ENCODE measurements around the gene MT1E. TPM values are rescaled to one million over a fixed set of nuclear protein-coding genes. Genes with fewer than 3 reads are reported as not detected.

Gene MT1E
- total RNA-seq, 1 experiment from 2014 or later: not detected

GRCh38 chr16:56658327-56658875 is 32.8 kb downstream of the MT1E start:
- no TSS peak for BruUV-seq (replicated peaks)
- peaks cover 9% of the 10 kb centered on the region; the same call in 1 of the 2 replicates for H3K4me1 ChIP-seq (ENCODE audit: insufficient read depth, low read length)
- intact Hi-C loops (cut with micrococcal nuclease): loop anchor here (10.0 kb wide), 1 partner anchor 54 kb away; the partner anchor contains the start of gene MT2A
- CTCF ChIA-PET: interaction anchor here (0.6 kb wide), 1 partner anchor 207 kb away, joined by 3 read pairs; the partner anchor contains the start of genes NUDT21 and OGFOD1
- H3K9me2 ChIP-seq (replicated peaks; ENCODE audit: low read length): no peaks in the 10 kb centered on the region
- H3K4me3 ChIP-seq (ENCODE audit: low read length): peak overlapping the region; percentile 83
- H3K27ac ChIP-seq (ENCODE audit: low read length): no peak overlapping the region
- H4K20me1 ChIP-seq (ENCODE audit: low read length): no peaks in the 10 kb centered on the region
- POLR2A ChIA-PET (ENCODE audit: unreplicated experiment): no interaction called here
- TF ChIP-seq EZH2 (IDR thresholded peaks at IDR 0.05; ENCODE audit: low read length, unreplicated experiment): no peak
- no peak for TF ChIP-seq CTCF (conservative IDR thresholded peaks at IDR 0.05; ENCODE audit: low read depth, low read length)
- no peak for TF ChIP-seq EZH2phosphoT487 (IDR thresholded peaks at IDR 0.05; ENCODE audit: borderline replicate concordance, low read length)
- H3K27me3 ChIP-seq (ENCODE audit: low read length): no peaks in the 10 kb centered on the region
- peak overlapping the region; percentile 98 for H3K4me2 ChIP-seq (ENCODE audit: low read length)
- DNase-seq: no peak
- no peaks in the 10 kb centered on the region for H3K36me3 ChIP-seq (ENCODE audit: low read depth, low read length)
- ATAC-seq: no peak
- H3K79me2 ChIP-seq (ENCODE audit: low read length): no peaks in the 10 kb centered on the region
- no peaks in the 10 kb centered on the region for H3F3A ChIP-seq (ENCODE audit: low read length, unreplicated experiment)
- H3K9ac ChIP-seq (ENCODE audit: low read length): peak overlapping the region; percentile 51; the same call in 1 of the 2 replicates
- H2AFZ ChIP-seq (ENCODE audit: low read length): peak overlapping the region; percentile 94
- no peaks in the 10 kb centered on the region for H3K9me3 ChIP-seq (ENCODE audit: low read length)

GRCh38 chr16:56662357-56663354 is 37.1 kb downstream of the MT1E start:
- H3K4me3 ChIP-seq (ENCODE audit: low read length): no peak overlapping the region
- DNase-seq (no peak), ATAC-seq (no peak)
- H3K9ac ChIP-seq (ENCODE audit: low read length): no peak overlapping the region
- ChIA-PET POLR2A (ENCODE audit: unreplicated experiment) (interaction anchor here (0.6 kb wide), 1 partner anchor 1489 kb away, joined by 21 read pairs; no protein-coding TSS in a partner anchor), CTCF (no interaction called here)
- no peak for TF ChIP-seq EZH2 (IDR thresholded peaks at IDR 0.05; ENCODE audit: low read length, unreplicated experiment)
- TF ChIP-seq EZH2phosphoT487 (IDR thresholded peaks at IDR 0.05; ENCODE audit: borderline replicate concordance, low read length): no peak
- TF ChIP-seq CTCF (conservative IDR thresholded peaks at IDR 0.05; ENCODE audit: low read depth, low read length): no peak
- intact Hi-C loops (cut with micrococcal nuclease): no loop called here
- H3F3A ChIP-seq (ENCODE audit: low read length, unreplicated experiment): no peaks in the 10 kb centered on the region
- H3K79me2 ChIP-seq (ENCODE audit: low read length): no peaks in the 10 kb centered on the region
- H3K4me2 ChIP-seq (ENCODE audit: low read length): no peak overlapping the region
- peaks cover 6% of the 10 kb centered on the region; the same call in 1 of the 2 replicates for H3K4me1 ChIP-seq (ENCODE audit: insufficient read depth, low read length)
- H3K27ac ChIP-seq (ENCODE audit: low read length): no peak overlapping the region
- H3K36me3 ChIP-seq (ENCODE audit: low read depth, low read length): no peaks in the 10 kb centered on the region
- no peaks in the 10 kb centered on the region for H3K9me3 ChIP-seq (ENCODE audit: low read length)
- no peaks in the 10 kb centered on the region for H3K9me2 ChIP-seq (replicated peaks; ENCODE audit: low read length)
- H3K27me3 ChIP-seq (ENCODE audit: low read length): no peaks in the 10 kb centered on the region
- BruUV-seq (replicated peaks): no TSS peak
- no peak overlapping the region for H2AFZ ChIP-seq (ENCODE audit: low read length)
- H4K20me1 ChIP-seq (ENCODE audit: low read length): no peaks in the 10 kb centered on the region

Data from PC-3 (cell line).